ENCODE data around the gene DISC1. TPM values are rescaled to one million over a fixed set of nuclear protein-coding genes. Genes with fewer than 3 reads are reported as not detected.

The DISC1 gene
- total and polyA plus RNA-seq, 2 donors (not counting 1 experiment from before 2014, with no cell fraction given): 2.7 to 4.3 TPM

DNA sequence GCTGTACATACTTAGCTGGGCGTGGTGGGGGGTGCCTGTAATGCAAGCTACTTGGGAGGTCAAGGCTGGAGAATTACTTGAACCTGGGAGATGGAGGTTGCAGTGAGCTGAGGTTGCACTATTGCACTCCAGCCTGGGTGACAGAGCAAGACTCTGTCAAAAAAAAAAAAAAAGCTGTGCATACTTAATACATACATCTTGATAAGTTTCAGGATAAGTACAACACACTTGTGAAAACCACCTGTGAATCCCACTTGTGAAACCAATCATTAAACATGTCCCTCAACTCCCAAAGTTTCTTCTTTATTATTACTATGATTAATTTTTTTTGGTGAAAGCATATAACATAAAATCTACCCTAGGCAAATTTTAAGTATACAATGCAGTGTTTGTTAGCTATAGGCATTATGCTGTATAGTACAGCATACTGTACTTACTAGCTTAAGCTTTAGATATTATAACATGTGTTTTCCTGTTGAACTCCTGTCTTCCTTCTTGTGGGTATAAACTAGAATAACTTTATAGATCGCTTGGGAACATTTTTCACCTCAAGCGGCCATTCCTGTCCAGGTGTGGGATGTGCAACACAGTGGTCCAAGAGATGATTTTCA lies 41.4 kb downstream of the DISC1 start:
- POLR2A ChIA-PET: no interaction called here
- intact Hi-C loops (cut with micrococcal nuclease): no loop called here

DNA sequence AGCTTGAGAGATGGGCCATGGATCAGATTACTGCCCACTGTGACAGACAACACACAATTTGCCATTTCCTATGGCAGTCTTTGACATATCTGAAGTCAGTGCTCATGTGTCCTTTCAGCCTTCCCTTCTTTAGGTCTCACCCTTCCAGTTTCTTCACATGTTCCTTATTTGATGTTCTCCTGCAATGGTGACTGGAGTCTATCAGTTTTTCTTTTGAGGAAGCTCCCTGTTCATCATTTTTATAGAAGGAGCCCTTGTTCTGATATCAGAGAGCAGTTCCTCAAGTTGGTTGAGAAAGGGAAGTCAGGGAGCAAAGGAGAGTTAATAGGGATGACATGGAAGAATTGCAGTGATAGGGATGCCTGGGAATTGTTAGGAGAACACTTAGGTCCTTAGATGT lies 42.2 kb downstream of the DISC1 start:
- POLR2A ChIA-PET: no interaction called here

More for the DNA sequence above, 41.4 kb downstream of the DISC1 start:
- Histone ChIP-seq H3K27me3 (replicated peaks in 1 of 4; ENCODE audit: control extremely low read depth in 1 of 4, control insufficient read depth in 3 of 4, insufficient read depth in 4 of 4, low read length in 3 of 4) (peaks cover 0 to 7% (median 1%) of the 10 kb centered on the region in 4 experiments), H3K9ac (ENCODE audit: low read length) (no peak overlapping the region), H3K79me2 (ENCODE audit: control insufficient read depth, insufficient read depth, low read length) (no peaks in the 10 kb centered on the region), H2AFZ (ENCODE audit: insufficient read depth, low read depth, low read length, poor library complexity, severe bottlenecking) (no peak overlapping the region), H4K20me1 (ENCODE audit: control insufficient read depth, insufficient read depth, low read length, poor library complexity, severe bottlenecking) (no peaks in the 10 kb centered on the region), H3K4me2 (replicated peaks; ENCODE audit: low read depth, low read length, poor library complexity, severe bottlenecking) (no peak overlapping the region), H3K27ac (ENCODE audit: low read length in 2 of 2) (no peak overlapping the region), H3K9me3 (ENCODE audit: control extremely low read depth in 1 of 3, control insufficient read depth in 2 of 3, insufficient read depth in 1 of 3, low read length in 2 of 3) (peaks cover 0 to 30% (median 4%) of the 10 kb centered on the region in 3 donors), H3K4me1 (ENCODE audit: control insufficient read depth in 2 of 2, insufficient read depth in 2 of 2, low read length in 2 of 2) (no peaks in the 10 kb centered on the region), H3K36me3 (replicated peaks in 1 of 2; ENCODE audit: control extremely low read depth in 1 of 2, control insufficient read depth in 1 of 2, extremely low read depth in 1 of 2, insufficient read depth in 2 of 2, low read length in 1 of 2) (no peaks in the 10 kb centered on the region), H3K4me3 (ENCODE audit: control extremely low read depth in 1 of 5, extremely low read depth in 1 of 5, insufficient read depth in 1 of 5, low read depth in 2 of 5, low read length in 4 of 5) (no peak overlapping the region)
- Mint-ChIP-seq H3K4me1 (peaks cover 8% of the 10 kb centered on the region), H3K27ac (no peak overlapping the region), H3K4me3 (no peak overlapping the region), H3K9me3 (ENCODE audit: insufficient read depth) (peaks cover 21% of the 10 kb centered on the region), H3K27me3 (peaks cover 7% of the 10 kb centered on the region)
- ATAC-seq (ENCODE audit: low read depth): no peak
- WGBS (ENCODE audit: insufficient coverage): 100% methylated on average over 1 of the region's 3 CpGs
- CTCF ChIA-PET: interaction anchor here (1.1 kb wide), 1 partner anchor 11 kb away, joined by 3 read pairs; no protein-coding TSS in a partner anchor
- TF ChIP-seq, protein P1, sequence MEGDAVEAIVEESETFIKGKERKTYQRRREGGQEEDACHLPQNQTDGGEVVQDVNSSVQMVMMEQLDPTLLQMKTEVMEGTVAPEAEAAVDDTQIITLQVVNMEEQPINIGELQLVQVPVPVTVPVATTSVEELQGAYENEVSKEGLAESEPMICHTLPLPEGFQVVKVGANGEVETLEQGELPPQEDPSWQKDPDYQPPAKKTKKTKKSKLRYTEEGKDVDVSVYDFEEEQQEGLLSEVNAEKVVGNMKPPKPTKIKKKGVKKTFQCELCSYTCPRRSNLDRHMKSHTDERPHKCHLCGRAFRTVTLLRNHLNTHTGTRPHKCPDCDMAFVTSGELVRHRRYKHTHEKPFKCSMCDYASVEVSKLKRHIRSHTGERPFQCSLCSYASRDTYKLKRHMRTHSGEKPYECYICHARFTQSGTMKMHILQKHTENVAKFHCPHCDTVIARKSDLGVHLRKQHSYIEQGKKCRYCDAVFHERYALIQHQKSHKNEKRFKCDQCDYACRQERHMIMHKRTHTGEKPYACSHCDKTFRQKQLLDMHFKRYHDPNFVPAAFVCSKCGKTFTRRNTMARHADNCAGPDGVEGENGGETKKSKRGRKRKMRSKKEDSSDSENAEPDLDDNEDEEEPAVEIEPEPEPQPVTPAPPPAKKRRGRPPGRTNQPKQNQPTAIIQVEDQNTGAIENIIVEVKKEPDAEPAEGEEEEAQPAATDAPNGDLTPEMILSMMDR (IDR thresholded peaks at IDR 0.05): no peak
- TF ChIP-seq EZH2 (IDR thresholded peaks at IDR 0.05; ENCODE audit: borderline replicate concordance, insufficient read depth, low read depth, low read length, poor library complexity, severe bottlenecking): no peak
- no peak for DNase-seq

More for the DNA sequence above, 42.2 kb downstream of the DISC1 start:
- H3K4me2 ChIP-seq (replicated peaks; ENCODE audit: low read depth, low read length, poor library complexity, severe bottlenecking): no peak overlapping the region
- Mint-ChIP-seq H3K9me3 (ENCODE audit: insufficient read depth) (peaks cover 17% of the 10 kb centered on the region), H3K4me3 (no peak overlapping the region), H3K4me1 (peaks cover 8% of the 10 kb centered on the region), H3K27me3 (peaks cover 7% of the 10 kb centered on the region), H3K27ac (no peak overlapping the region)
- no peak overlapping the region for H3K27ac ChIP-seq (ENCODE audit: low read length in 2 of 2)
- no peaks in the 10 kb centered on the region for H4K20me1 ChIP-seq (ENCODE audit: control insufficient read depth, insufficient read depth, low read length, poor library complexity, severe bottlenecking)
- no peak for TF ChIP-seq EZH2 (IDR thresholded peaks at IDR 0.05; ENCODE audit: borderline replicate concordance, insufficient read depth, low read depth, low read length, poor library complexity, severe bottlenecking)
- TF ChIP-seq, protein P1 (IDR thresholded peaks at IDR 0.05): no peak
- H3K9me3 ChIP-seq (ENCODE audit: control extremely low read depth in 1 of 3, control insufficient read depth in 2 of 3, insufficient read depth in 1 of 3, low read length in 2 of 3): peaks cover 0 to 24% (median 0%) of the 10 kb centered on the region in 3 donors
- ATAC-seq (ENCODE audit: low read depth): no peak
- no peak overlapping the region for H3K4me3 ChIP-seq (ENCODE audit: control extremely low read depth in 1 of 5, extremely low read depth in 1 of 5, insufficient read depth in 1 of 5, low read depth in 2 of 5, low read length in 4 of 5)
- no peak overlapping the region for H3K9ac ChIP-seq (ENCODE audit: low read length)
- no peaks in the 10 kb centered on the region for H3K4me1 ChIP-seq (ENCODE audit: control insufficient read depth in 2 of 2, insufficient read depth in 2 of 2, low read length in 2 of 2)
- intact Hi-C loops (cut with micrococcal nuclease): no loop called here
- no peak for DNase-seq
- H3K79me2 ChIP-seq (ENCODE audit: control insufficient read depth, insufficient read depth, low read length): no peaks in the 10 kb centered on the region
- H3K36me3 ChIP-seq (replicated peaks in 1 of 2; ENCODE audit: control extremely low read depth in 1 of 2, control insufficient read depth in 1 of 2, extremely low read depth in 1 of 2, insufficient read depth in 2 of 2, low read length in 1 of 2): no peaks in the 10 kb centered on the region
- no peak overlapping the region for H2AFZ ChIP-seq (ENCODE audit: insufficient read depth, low read depth, low read length, poor library complexity, severe bottlenecking)
- H3K27me3 ChIP-seq (replicated peaks in 1 of 4; ENCODE audit: control extremely low read depth in 1 of 4, control insufficient read depth in 3 of 4, insufficient read depth in 4 of 4, low read length in 3 of 4): peaks cover 0 to 7% (median 3%) of the 10 kb centered on the region in 4 experiments
- CTCF ChIA-PET: interaction anchor here (1.1 kb wide), 1 partner anchor 10 kb away, joined by 3 read pairs; no protein-coding TSS in a partner anchor
